Measurements from ENCODE around the gene FOXL2. TPM values are rescaled to one million over a fixed set of nuclear protein-coding genes. Genes with fewer than 3 reads are reported as not detected.
A peak's percentile ranks its signal among the peaks of the same experiment; 100 is the strongest.

FOXL2 gene
- total RNA-seq, 1 donor from 2014 or later: 4.5 TPM

DNA sequence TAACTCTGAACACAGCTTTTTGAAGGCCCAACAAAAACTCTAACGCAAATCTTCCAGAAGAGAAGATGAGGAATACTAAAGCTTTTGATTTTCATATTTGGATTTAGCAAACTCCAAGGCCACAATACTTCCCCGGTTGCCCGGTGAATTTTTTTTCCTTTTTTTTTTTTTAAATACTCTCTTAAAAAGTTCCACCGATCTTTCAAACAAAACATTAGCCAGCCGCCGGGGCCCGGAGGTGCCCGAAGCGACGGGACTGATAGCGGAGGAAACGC lies 2.3 kb downstream of the FOXL2 start:
- H3K27me3 Mint-ChIP-seq (ENCODE audit: low read depth, unreplicated experiment): peaks cover 70% of the 10 kb centered on the region
- H3K36me3 Mint-ChIP-seq (ENCODE audit: low read depth, unreplicated experiment): peaks cover 4% of the 10 kb centered on the region
- DNase-seq (ENCODE audit: low read depth): no peak
- no peak for FAIRE-seq
- H3K9me3 Mint-ChIP-seq (ENCODE audit: unreplicated experiment): peaks cover 8% of the 10 kb centered on the region
- no peak overlapping the region for H3K9ac ChIP-seq (ENCODE audit: low read length)
- H3K27me3 ChIP-seq (ENCODE audit: insufficient read depth, low read length): peaks cover 95% of the 10 kb centered on the region
- H3K79me2 ChIP-seq (ENCODE audit: insufficient read depth, low read length): no peaks in the 10 kb centered on the region
- peak overlapping the region; percentile 66 for H3K27ac Mint-ChIP-seq (ENCODE audit: unreplicated experiment)
- TF ChIP-seq, protein P1, sequence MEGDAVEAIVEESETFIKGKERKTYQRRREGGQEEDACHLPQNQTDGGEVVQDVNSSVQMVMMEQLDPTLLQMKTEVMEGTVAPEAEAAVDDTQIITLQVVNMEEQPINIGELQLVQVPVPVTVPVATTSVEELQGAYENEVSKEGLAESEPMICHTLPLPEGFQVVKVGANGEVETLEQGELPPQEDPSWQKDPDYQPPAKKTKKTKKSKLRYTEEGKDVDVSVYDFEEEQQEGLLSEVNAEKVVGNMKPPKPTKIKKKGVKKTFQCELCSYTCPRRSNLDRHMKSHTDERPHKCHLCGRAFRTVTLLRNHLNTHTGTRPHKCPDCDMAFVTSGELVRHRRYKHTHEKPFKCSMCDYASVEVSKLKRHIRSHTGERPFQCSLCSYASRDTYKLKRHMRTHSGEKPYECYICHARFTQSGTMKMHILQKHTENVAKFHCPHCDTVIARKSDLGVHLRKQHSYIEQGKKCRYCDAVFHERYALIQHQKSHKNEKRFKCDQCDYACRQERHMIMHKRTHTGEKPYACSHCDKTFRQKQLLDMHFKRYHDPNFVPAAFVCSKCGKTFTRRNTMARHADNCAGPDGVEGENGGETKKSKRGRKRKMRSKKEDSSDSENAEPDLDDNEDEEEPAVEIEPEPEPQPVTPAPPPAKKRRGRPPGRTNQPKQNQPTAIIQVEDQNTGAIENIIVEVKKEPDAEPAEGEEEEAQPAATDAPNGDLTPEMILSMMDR (IDR thresholded peaks at IDR 0.05; ENCODE audit: insufficient read depth, low read depth, low read length): no peak
- no peak for TF ChIP-seq EZH2 (IDR thresholded peaks at IDR 0.05; ENCODE audit: insufficient read depth, low read length)
- H3K4me1 Mint-ChIP-seq (ENCODE audit: low read depth, unreplicated experiment): peaks cover 19% of the 10 kb centered on the region
- peak overlapping the region; percentile 35 for H3K4me2 ChIP-seq (ENCODE audit: low read length)
- H3K9me3 ChIP-seq (ENCODE audit: insufficient read depth, low read depth, low read length): no peaks in the 10 kb centered on the region
- peaks cover 18% of the 10 kb centered on the region for H3K4me1 ChIP-seq (ENCODE audit: insufficient read depth, low read length)
- peaks cover 35% of the 10 kb centered on the region for H4K20me1 ChIP-seq (ENCODE audit: insufficient read depth, low read length)
- peak overlapping the region; percentile 79 for H3K4me3 Mint-ChIP-seq (ENCODE audit: unreplicated experiment)
- H3K27ac ChIP-seq (ENCODE audit: low read depth, low read length): no peak overlapping the region
- H3K4me3 ChIP-seq (ENCODE audit: insufficient read depth, low read depth, low read length): no peak overlapping the region
- no peaks in the 10 kb centered on the region for H3K36me3 ChIP-seq (ENCODE audit: insufficient read depth, low read length)
- peak overlapping the region; percentile 47 for H2AFZ ChIP-seq (ENCODE audit: low read depth, low read length)

DNA sequence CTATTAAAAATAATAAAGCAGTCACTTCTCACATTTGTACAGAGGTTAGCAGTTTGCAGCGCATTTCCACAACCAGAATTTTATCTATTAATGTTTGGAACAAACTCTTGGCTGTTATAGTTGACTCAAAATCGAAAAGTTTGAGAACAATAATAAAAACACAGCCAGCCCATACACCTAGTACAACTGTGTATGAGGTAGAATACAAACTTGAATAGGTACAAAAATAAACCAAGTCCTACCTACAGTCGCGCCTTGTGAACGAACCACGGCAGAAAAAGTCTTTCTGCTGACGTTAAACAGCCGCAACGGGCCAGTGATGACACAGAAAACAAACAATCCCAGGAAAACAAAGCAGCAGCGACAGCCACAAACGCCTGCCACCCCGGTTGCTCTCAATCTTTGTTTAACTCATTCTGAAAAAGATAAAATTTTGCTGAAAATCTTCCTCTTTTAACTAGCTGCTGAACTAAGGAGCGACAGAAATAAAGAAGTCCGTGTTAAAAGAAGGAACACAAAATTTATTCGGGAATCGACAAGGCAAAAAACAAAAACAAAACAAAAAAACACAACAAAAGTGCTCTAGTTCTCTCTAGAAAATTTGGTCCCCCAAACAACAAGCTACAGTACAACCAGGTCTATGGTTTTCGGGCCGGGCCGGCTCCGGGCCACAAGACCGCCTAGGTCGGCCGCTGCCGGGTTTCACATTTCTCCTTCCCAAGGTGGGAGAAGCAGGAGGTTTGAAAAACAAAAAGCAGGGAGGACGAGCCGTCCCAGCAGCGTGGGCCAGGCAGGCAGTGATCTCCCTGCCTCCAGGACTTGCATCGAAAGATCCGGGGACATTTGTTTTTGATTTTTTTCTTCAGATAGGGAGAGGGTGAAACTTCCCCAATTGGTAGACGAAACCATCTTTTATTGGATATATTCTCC lies 2.9 kb downstream of the FOXL2 start:
- Histone ChIP-seq H4K20me1 (ENCODE audit: insufficient read depth, low read length) (peaks cover 30% of the 10 kb centered on the region), H3K27me3 (ENCODE audit: insufficient read depth, low read length) (peaks cover 95% of the 10 kb centered on the region), H3K4me1 (ENCODE audit: insufficient read depth, low read length) (peaks cover 13% of the 10 kb centered on the region), H3K4me3 (ENCODE audit: insufficient read depth, low read depth, low read length) (no peak overlapping the region), H3K9me3 (ENCODE audit: insufficient read depth, low read depth, low read length) (no peaks in the 10 kb centered on the region), H3K79me2 (ENCODE audit: insufficient read depth, low read length) (no peaks in the 10 kb centered on the region), H2AFZ (ENCODE audit: low read depth, low read length) (no peak overlapping the region), H3K4me2 (ENCODE audit: low read length) (no peak overlapping the region), H3K9ac (ENCODE audit: low read length) (no peak overlapping the region), H3K36me3 (ENCODE audit: insufficient read depth, low read length) (no peaks in the 10 kb centered on the region), H3K27ac (ENCODE audit: low read depth, low read length) (no peak overlapping the region)
- FAIRE-seq (no peak), DNase-seq (ENCODE audit: low read depth) (no peak)
- TF ChIP-seq EZH2 (IDR thresholded peaks at IDR 0.05; ENCODE audit: insufficient read depth, low read length): peak; percentile 43
- TF ChIP-seq, protein P1 (IDR thresholded peaks at IDR 0.05; ENCODE audit: insufficient read depth, low read depth, low read length): no peak
- Mint-ChIP-seq H3K4me3 (ENCODE audit: unreplicated experiment) (peak overlapping the region; percentile 79), H3K9me3 (ENCODE audit: unreplicated experiment) (peaks cover 8% of the 10 kb centered on the region), H3K27ac (ENCODE audit: unreplicated experiment) (peak overlapping the region; percentile 66), H3K4me1 (ENCODE audit: low read depth, unreplicated experiment) (peaks cover 16% of the 10 kb centered on the region), H3K27me3 (ENCODE audit: low read depth, unreplicated experiment) (peaks cover 69% of the 10 kb centered on the region), H3K36me3 (ENCODE audit: low read depth, unreplicated experiment) (peaks cover 4% of the 10 kb centered on the region)

Measured in astrocyte (in vitro differentiated cells and primary cell).